ENCODE data around the gene SBNO2. TPM values are rescaled to one million over a fixed set of nuclear protein-coding genes. Genes with fewer than 3 reads are reported as not detected.

Gene SBNO2
- total and polyA plus RNA-seq, 9 of the 15 experiments (the other 6 are each of a cell fraction or from before 2014, with no cell fraction given) = 0.01 to 46.2 (median 6.7) TPM

DNA sequence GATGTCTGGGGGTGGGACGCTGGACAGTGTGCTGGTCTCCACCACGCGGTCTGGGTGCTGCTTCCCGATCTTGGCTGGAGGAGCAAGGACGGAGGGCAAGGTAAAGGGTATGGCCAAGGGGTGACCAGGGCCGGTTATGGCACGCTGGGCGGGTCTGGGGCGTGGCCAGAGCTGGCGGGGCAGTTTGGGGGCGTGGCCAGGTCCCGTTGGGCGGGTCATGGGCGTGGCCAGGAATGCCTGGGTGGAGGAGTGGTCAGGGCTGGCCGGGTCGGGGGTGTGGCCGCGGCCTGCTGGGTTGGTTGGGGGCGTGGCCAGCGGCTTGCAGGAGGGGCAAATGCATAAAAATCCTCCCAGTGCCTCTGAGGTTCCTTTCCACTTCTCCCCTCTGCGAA, 51.1 kb downstream of the SBNO2 start (continued):
- TF ChIP-seq, protein P1, sequence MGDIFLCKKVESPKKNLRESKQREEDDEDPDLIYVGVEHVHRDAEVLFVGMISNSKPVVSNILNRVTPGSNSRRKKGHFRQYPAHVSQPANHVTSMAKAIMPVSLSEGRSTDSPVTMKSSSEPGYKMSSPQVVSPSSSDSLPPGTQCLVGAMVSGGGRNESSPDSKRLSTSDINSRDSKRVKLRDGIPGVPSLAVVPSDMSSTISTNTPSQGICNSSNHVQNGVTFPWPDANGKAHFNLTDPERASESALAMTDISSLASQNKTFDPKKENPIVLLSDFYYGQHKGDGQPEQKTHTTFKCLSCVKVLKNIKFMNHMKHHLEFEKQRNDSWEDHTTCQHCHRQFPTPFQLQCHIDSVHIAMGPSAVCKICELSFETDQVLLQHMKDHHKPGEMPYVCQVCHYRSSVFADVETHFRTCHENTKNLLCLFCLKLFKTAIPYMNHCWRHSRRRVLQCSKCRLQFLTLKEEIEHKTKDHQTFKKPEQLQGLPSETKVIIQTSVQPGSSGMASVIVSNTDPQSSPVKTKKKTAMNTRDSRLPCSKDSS (IDR thresholded peaks at IDR 0.05; ENCODE audit: low read depth, partially characterized antibody) = no peak
- TF ChIP-seq ZNF780A (CRISPR knock-in tag; IDR thresholded peaks at IDR 0.05) (no peak), ZFX (CRISPR knock-in tag; IDR thresholded peaks at IDR 0.05) (no peak), ZNF140 (CRISPR knock-in tag; IDR thresholded peaks at IDR 0.05) (no peak), PTBP1 (IDR thresholded peaks at IDR 0.05; ENCODE audit: low read depth, low read length) (no peak), DPF2 (IDR thresholded peaks at IDR 0.05) (no peak), SMARCA5 (IDR thresholded peaks at IDR 0.05) (no peak), MIER1 (IDR thresholded peaks at IDR 0.05; ENCODE audit: low read depth) (no peak), ZBTB8A (IDR thresholded peaks at IDR 0.05; ENCODE audit: partially characterized antibody) (no peak), GATAD2B (IDR thresholded peaks at IDR 0.05; ENCODE audit: borderline replicate concordance) (no peak), ZC3H8 (IDR thresholded peaks at IDR 0.05) (peak; percentile 94; the same call in 1 of the 2 replicates), ZNF175 (CRISPR knock-in tag; IDR thresholded peaks at IDR 0.05; ENCODE audit: low read depth) (no peak), SAP30 (IDR thresholded peaks at IDR 0.05; ENCODE audit: borderline replicate concordance, insufficient read depth, low read depth, low read length, poor library complexity, severe bottlenecking) (no peak), ZNF75A (CRISPR knock-in tag; IDR thresholded peaks at IDR 0.05) (no peak), BRF1 (IDR thresholded peaks at IDR 0.05; ENCODE audit: borderline replicate concordance, extremely low read depth, insufficient read length) (no peak), NCOR1 (IDR thresholded peaks at IDR 0.05) (no peak), ZNF431 (CRISPR knock-in tag; IDR thresholded peaks at IDR 0.05) (no peak), ZNF239 (CRISPR knock-in tag; IDR thresholded peaks at IDR 0.05) (no peak), TBL1XR1 (IDR thresholded peaks at IDR 0.05; ENCODE audit: low read length in 2 of 2) (peak in 1 of 2 experiments; percentile 81; a peak in 1 of 4 replicates)
- TF ChIP-seq, protein P2, sequence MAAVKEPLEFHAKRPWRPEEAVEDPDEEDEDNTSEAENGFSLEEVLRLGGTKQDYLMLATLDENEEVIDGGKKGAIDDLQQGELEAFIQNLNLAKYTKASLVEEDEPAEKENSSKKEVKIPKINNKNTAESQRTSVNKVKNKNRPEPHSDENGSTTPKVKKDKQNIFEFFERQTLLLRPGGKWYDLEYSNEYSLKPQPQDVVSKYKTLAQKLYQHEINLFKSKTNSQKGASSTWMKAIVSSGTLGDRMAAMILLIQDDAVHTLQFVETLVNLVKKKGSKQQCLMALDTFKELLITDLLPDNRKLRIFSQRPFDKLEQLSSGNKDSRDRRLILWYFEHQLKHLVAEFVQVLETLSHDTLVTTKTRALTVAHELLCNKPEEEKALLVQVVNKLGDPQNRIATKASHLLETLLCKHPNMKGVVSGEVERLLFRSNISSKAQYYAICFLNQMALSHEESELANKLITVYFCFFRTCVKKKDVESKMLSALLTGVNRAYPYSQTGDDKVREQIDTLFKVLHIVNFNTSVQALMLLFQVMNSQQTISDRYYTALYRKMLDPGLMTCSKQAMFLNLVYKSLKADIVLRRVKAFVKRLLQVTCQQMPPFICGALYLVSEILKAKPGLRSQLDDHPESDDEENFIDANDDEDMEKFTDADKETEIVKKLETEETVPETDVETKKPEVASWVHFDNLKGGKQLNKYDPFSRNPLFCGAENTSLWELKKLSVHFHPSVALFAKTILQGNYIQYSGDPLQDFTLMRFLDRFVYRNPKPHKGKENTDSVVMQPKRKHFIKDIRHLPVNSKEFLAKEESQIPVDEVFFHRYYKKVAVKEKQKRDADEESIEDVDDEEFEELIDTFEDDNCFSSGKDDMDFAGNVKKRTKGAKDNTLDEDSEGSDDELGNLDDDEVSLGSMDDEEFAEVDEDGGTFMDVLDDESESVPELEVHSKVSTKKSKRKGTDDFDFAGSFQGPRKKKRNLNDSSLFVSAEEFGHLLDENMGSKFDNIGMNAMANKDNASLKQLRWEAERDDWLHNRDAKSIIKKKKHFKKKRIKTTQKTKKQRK (IDR thresholded peaks at IDR 0.05; ENCODE audit: borderline replicate concordance, low read depth, low read length) = no peak
- TF ChIP-seq, protein P3, sequence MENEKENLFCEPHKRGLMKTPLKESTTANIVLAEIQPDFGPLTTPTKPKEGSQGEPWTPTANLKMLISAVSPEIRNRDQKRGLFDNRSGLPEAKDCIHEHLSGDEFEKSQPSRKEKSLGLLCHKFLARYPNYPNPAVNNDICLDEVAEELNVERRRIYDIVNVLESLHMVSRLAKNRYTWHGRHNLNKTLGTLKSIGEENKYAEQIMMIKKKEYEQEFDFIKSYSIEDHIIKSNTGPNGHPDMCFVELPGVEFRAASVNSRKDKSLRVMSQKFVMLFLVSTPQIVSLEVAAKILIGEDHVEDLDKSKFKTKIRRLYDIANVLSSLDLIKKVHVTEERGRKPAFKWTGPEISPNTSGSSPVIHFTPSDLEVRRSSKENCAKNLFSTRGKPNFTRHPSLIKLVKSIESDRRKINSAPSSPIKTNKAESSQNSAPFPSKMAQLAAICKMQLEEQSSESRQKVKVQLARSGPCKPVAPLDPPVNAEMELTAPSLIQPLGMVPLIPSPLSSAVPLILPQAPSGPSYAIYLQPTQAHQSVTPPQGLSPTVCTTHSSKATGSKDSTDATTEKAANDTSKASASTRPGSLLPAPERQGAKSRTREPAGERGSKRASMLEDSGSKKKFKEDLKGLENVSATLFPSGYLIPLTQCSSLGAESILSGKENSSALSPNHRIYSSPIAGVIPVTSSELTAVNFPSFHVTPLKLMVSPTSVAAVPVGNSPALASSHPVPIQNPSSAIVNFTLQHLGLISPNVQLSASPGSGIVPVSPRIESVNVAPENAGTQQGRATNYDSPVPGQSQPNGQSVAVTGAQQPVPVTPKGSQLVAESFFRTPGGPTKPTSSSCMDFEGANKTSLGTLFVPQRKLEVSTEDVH (IDR thresholded peaks at IDR 0.05; ENCODE audit: low read depth, partially characterized antibody) = peak; percentile 78
- TF ChIP-seq, protein P4, sequence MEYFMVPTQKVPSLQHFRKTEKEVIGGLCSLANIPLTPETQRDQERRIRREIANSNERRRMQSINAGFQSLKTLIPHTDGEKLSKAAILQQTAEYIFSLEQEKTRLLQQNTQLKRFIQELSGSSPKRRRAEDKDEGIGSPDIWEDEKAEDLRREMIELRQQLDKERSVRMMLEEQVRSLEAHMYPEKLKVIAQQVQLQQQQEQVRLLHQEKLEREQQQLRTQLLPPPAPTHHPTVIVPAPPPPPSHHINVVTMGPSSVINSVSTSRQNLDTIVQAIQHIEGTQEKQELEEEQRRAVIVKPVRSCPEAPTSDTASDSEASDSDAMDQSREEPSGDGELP (CRISPR knock-in tag; IDR thresholded peaks at IDR 0.05; ENCODE audit: borderline replicate concordance) = peak; percentile 58; the same call in 1 of the 2 replicates
